Measurements from ENCODE around the gene USP17L13.
"Not testable (repeated sequence)": the region's sequence is repeated elsewhere in the genome, so short reads cannot be mapped to it uniquely, and the experiment has no call there.

- not testable (repeated sequence) for TF ChIP-seq CTCF (IDR thresholded peaks at IDR 0.05; ENCODE audit: poor library complexity); EZH2 (IDR thresholded peaks at IDR 0.05; ENCODE audit: borderline replicate concordance); EZH2phosphoT487 (IDR thresholded peaks at IDR 0.05; ENCODE audit: low read depth, severe bottlenecking, unreplicated experiment)
These were observed 18.9 kb downstream of the USP17L13 start, which contains the start of gene USP17L17 for GRCh38 chr4:9243579-9243978.
